Upper lobe of left lung (tissue), 6 donors: Measurements from ENCODE around the gene WWC1. TPM values are rescaled to one million over a fixed set of nuclear protein-coding genes. Genes with fewer than 3 reads are reported as not detected.

Experiments used
- ATAC-seq, 2 donors: fragments of 200-7000 bp; cut with Tn5 transposase; one replicate each; pipeline ENCODE4 v1.9.1; 2022; ENCODE audit warnings: mild to moderate bottlenecking in 2 of 2, moderate library complexity in 2 of 2; ENCODE audit not compliant: low FRiP score in 2 of 2
- DNase-seq, 2 donors: peaks; one replicate each; pipeline ENCODE4 v3.0.0-alpha.2; 2019 to 2020
- H3K27ac ChIP-seq, 4 donors: fragments of 200-600 bp; sonication (generic); one replicate each; pipeline ENCODE4 v1.5.1; 2016 to 2019
- H3K27me3 ChIP-seq, 4 donors: fragments of 200-600 bp; sonication (generic); one replicate each; pipeline ENCODE4 v1.5.1; 2017 to 2019
- H3K36me3 ChIP-seq, 4 donors: fragments of 200-600 bp; sonication (generic); one replicate each; pipeline ENCODE4 v1.5.1; 2016 to 2019
- H3K4me1 ChIP-seq, 4 donors: fragments of 200-600 bp; sonication (generic); one replicate each; pipeline ENCODE4 v1.5.1; 2018 to 2019
- H3K4me3 ChIP-seq, 4 donors: fragments of 200-600 bp; sonication (generic); one replicate each; pipeline ENCODE4 v1.5.1; 2017 to 2019; ENCODE audit warnings: mild to moderate bottlenecking in 2 of 4, moderate library complexity in 1 of 4
- H3K9me3 ChIP-seq, 4 donors: fragments of 200-600 bp; sonication (generic); one replicate each; pipeline ENCODE4 v1.5.1; 2018 to 2019
- EP300 ChIP-seq, 4 donors: sonication (generic); formaldehyde crosslinking; IDR thresholded peaks; one replicate each; pipeline ENCODE4 v1.5.1; 2017; ENCODE audit warnings: antibody characterized with exemption in 4 of 4, control low read depth in 2 of 4
- POLR2A ChIP-seq, 4 donors: fragments of 450-650 bp; IDR thresholded peaks; one replicate each; pipeline ENCODE4 v1.5.1; 2016 to 2017; ENCODE audit warnings: antibody characterized with exemption in 4 of 4, mild to moderate bottlenecking in 2 of 4
- POLR2AphosphoS5 ChIP-seq, 2 donors: sonication (generic); formaldehyde crosslinking; IDR thresholded peaks; one replicate each; pipeline ENCODE4 v1.5.1; 2017; ENCODE audit warnings: antibody characterized with exemption in 2 of 2
- WGBS, 2 donors: methylation state at CpG; one replicate each; pipeline ENCODE4 v1.1.5; 2017 to 2018; 5-methylcytosine and 5-hydroxymethylcytosine counted together
- total RNA-seq, 6 donors: library from RNA; depleted of rRNA in 4 of 6; stranded (reverse); fragments of >200 nt in 4 of 6; gene quantifications; one replicate each; pipeline versions ENCODE4 v1.1.0 to v1.2.1, GENCODE V29; 2016 to 2021
- TF ChIP-seq, protein P1 (sequence below), 6 experiments: fragments of 450-650 bp in 4 of 6; fragments of 200-600 bp in 2 of 6; sonication (generic) in 2 of 6; IDR thresholded peaks; one replicate each; pipeline ENCODE4 v1.5.1; 2016 to 2019; ENCODE audit warnings: antibody characterized with exemption in 6 of 6
- donor health status: DM: no; HTN: no; CAD: no; lungs with moderate emphysema.
- donor health status: DM: no; HTN: yes; CAD: no; lungs with severe emphysema.

Gene WWC1
- total RNA-seq, 6 donors from 2014 or later = 64.9 to 99.1 (median 86.4) TPM

DNA sequence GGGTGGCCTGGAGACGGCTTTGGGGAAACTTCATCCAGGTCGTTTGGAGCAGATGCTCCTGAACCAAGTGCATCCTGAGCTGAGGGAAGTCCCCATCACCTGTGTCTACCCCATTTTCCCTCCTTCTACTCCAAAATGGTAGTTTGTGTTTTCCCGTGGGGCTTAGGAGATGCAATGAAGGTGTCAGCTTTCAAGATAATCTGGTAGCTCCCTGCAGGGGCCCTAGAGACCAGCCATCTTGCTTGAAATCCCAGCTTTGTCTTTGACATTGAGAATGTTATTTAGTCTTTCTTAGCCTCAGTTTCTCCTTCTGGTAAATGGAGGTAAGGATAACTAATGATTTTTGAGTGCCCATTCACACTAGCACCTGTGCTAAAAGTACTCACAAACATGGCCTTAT is 77.4 kb downstream of the WWC1 start:
- ATAC-seq = no peak
- TF ChIP-seq POLR2A (IDR thresholded peaks at IDR 0.05) = no peak
- no peak for TF ChIP-seq EP300 (IDR thresholded peaks at IDR 0.05)
- TF ChIP-seq, protein P1, sequence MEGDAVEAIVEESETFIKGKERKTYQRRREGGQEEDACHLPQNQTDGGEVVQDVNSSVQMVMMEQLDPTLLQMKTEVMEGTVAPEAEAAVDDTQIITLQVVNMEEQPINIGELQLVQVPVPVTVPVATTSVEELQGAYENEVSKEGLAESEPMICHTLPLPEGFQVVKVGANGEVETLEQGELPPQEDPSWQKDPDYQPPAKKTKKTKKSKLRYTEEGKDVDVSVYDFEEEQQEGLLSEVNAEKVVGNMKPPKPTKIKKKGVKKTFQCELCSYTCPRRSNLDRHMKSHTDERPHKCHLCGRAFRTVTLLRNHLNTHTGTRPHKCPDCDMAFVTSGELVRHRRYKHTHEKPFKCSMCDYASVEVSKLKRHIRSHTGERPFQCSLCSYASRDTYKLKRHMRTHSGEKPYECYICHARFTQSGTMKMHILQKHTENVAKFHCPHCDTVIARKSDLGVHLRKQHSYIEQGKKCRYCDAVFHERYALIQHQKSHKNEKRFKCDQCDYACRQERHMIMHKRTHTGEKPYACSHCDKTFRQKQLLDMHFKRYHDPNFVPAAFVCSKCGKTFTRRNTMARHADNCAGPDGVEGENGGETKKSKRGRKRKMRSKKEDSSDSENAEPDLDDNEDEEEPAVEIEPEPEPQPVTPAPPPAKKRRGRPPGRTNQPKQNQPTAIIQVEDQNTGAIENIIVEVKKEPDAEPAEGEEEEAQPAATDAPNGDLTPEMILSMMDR (IDR thresholded peaks at IDR 0.05) = no peak
- no peak for TF ChIP-seq POLR2AphosphoS5 (IDR thresholded peaks at IDR 0.05)
- WGBS, 2 donors = 56 to 73% methylated on average over 3 of the region's 3 CpGs
- Histone ChIP-seq H3K27me3 (no peaks in the 10 kb centered on the region), H3K4me3 (no peak overlapping the region), H3K27ac (no peak overlapping the region), H3K36me3 (no peaks in the 10 kb centered on the region), H3K9me3 (no peaks in the 10 kb centered on the region), H3K4me1 (peaks cover 0 to 24% (median 11%) of the 10 kb centered on the region in 4 donors)
- DNase-seq = no peak

DNA sequence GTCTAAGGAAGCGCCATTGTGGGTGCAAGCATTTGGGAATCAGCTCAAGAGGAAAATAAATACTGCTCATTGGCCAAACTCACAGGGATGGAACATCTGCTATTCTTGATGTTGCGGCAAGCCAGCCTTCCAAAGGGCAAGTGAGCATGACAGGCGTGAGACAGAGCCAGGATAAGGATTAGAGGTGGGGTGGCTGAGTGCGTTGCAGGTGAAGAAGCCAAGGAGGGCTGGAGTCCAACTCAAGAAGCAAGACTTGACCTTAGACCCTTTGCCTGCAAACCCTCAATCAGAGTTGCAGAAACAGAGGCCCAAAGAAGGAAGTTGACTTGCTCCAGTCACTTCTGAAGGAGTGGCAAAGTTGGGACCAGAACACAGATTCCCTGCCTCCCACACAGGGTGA is 79.4 kb downstream of the WWC1 start:
- H3K27me3 ChIP-seq = no peaks in the 10 kb centered on the region
- no peak overlapping the region for H3K4me3 ChIP-seq
- 78 to 86% methylated on average over 4 of the region's 4 CpGs for WGBS, 2 donors
- H3K9me3 ChIP-seq = no peaks in the 10 kb centered on the region
- H3K27ac ChIP-seq = no peak overlapping the region
- DNase-seq = no peak
- ATAC-seq = no peak
- TF ChIP-seq EP300 (IDR thresholded peaks at IDR 0.05) (no peak), POLR2A (IDR thresholded peaks at IDR 0.05) (no peak), POLR2AphosphoS5 (IDR thresholded peaks at IDR 0.05) (no peak)
- TF ChIP-seq, protein P1 (IDR thresholded peaks at IDR 0.05) = no peak
- H3K4me1 ChIP-seq = peaks cover 0 to 11% (median 3%) of the 10 kb centered on the region in 4 donors
- H3K36me3 ChIP-seq = no peaks in the 10 kb centered on the region

DNA sequence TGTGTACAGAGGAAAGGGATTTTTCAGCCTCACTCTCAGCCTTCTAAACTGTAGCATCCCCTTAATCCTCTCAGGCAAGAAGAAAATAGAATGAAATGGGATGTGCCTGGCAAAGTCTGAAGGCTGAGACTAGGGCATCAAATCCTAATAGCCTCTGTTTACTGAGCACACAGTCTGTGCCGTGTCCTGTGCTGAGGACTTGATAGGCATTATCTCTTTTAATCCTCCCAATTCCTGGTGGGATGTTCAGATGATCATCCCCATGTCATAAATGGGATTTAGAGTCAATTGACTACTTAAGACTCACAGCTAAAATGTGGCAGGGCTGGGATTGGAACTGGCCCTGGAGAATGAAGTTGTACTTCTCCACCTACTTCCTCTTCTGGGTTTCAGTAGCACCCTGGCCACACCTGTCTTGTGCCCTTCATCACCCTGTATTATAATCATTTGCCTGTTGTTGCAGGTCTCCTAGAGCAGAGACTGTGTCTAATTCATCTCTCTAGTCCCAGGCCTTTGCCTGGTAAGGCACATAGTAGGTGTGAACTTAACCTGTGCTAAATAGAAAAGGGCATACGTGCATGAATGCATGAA is 81.0 kb downstream of the WWC1 start:
- Histone ChIP-seq H3K9me3 (no peaks in the 10 kb centered on the region), H3K4me3 (no peak overlapping the region), H3K36me3 (no peaks in the 10 kb centered on the region), H3K4me1 (peaks cover 0 to 4% (median 0%) of the 10 kb centered on the region in 4 donors), H3K27me3 (no peaks in the 10 kb centered on the region), H3K27ac (no peak overlapping the region)
- 80 to 88% methylated on average over 2 of the region's 2 CpGs for WGBS, 2 donors
- ATAC-seq (no peak), DNase-seq (no peak)
- TF ChIP-seq POLR2A (IDR thresholded peaks at IDR 0.05) (no peak), EP300 (IDR thresholded peaks at IDR 0.05) (no peak), POLR2AphosphoS5 (IDR thresholded peaks at IDR 0.05) (no peak)
- TF ChIP-seq, protein P1 (IDR thresholded peaks at IDR 0.05) = no peak

DNA sequence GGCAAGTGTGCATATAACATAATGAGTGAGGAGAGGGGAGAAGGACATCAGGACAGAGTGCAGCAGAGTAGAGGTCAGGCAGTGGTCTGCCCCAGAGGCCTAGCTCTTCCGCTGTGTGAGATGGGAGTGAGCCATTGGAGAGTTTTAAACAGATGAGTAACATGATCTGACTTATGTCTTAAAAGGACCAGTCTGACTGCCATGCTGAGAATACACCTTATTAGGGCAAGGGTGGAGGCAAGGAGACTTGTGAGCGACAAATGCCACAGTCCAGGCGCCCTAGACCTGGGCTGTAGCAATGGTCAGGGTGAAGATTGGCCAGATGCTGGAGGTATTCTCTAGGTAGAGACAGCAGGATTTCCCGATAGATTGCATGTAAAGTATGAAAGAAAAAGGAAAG is 83.1 kb downstream of the WWC1 start:
- Histone ChIP-seq H3K9me3 (no peaks in the 10 kb centered on the region), H3K36me3 (no peaks in the 10 kb centered on the region), H3K27ac (no peak overlapping the region), H3K4me1 (peaks cover 0 to 4% (median 0%) of the 10 kb centered on the region in 4 donors), H3K4me3 (no peak overlapping the region), H3K27me3 (no peaks in the 10 kb centered on the region)
- 92 to 93% methylated on average over 4 of the region's 4 CpGs for WGBS, 2 donors
- ATAC-seq (no peak), DNase-seq (no peak)
- TF ChIP-seq EP300 (IDR thresholded peaks at IDR 0.05) (no peak), POLR2A (IDR thresholded peaks at IDR 0.05) (no peak), POLR2AphosphoS5 (IDR thresholded peaks at IDR 0.05) (no peak)
- TF ChIP-seq, protein P1 (IDR thresholded peaks at IDR 0.05) = no peak

DNA sequence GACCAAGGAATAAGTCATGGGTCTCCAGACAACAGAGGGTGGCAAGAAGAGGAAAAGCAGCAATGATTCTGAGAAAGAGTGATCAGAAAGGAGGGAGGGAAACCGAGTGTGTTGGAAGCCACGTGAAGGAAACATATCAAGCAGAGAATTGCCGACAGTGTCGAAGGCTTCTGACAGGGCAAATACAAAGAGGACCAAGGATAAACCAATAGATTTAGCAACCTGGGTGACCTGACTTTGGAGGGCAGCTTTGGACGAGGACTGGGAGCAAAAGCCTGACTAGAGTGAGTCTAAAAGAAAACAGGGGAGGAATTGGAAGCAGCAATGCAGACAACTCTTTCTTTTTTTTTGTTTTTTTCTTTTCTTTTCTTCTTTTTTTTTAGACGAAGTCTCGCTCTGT is 83.8 kb downstream of the WWC1 start:
- no peak overlapping the region for H3K27ac ChIP-seq
- no peaks in the 10 kb centered on the region for H3K27me3 ChIP-seq
- TF ChIP-seq POLR2A (IDR thresholded peaks at IDR 0.05) (no peak), EP300 (IDR thresholded peaks at IDR 0.05) (no peak), POLR2AphosphoS5 (IDR thresholded peaks at IDR 0.05) (no peak)
- TF ChIP-seq, protein P1 (IDR thresholded peaks at IDR 0.05) = no peak
- no peaks in the 10 kb centered on the region for H3K36me3 ChIP-seq
- ATAC-seq (no peak), DNase-seq (no peak)
- H3K4me3 ChIP-seq = no peak overlapping the region
- H3K9me3 ChIP-seq = no peaks in the 10 kb centered on the region
- 85 to 86% methylated on average over 7 of the region's 7 CpGs for WGBS, 2 donors
- H3K4me1 ChIP-seq = peaks cover 0 to 4% (median 0%) of the 10 kb centered on the region in 4 donors
